Calu3 (cell line): ENCODE data around the gene MLPH. TPM values are rescaled to one million over a fixed set of nuclear protein-coding genes. Genes with fewer than 3 reads are reported as not detected.

Source experiments
- BruUV-seq: library from RNA; stranded (reverse); fragments of 400-500 nt; replicated peaks from 2 replicates; lab custom pipeline; 2021; lab: Mats Ljungman, UMichigan
- CTCF ChIA-PET: fragments of 300-600 bp; sonication (Branson Sonifier 250); formaldehyde crosslinking; loops from one replicate; lab custom pipeline; 2022; ENCODE audit warnings: antibody characterized with exemption; lab: Charles Lee
- DNase-seq: peaks from one replicate; pipeline ENCODE4 v3.0.0; 2022
- H3K27ac Mint-ChIP-seq: one replicate; pipeline ENCODE4 v1.8.0; 2022; ENCODE audit warnings: mixed read lengths; ENCODE audit not compliant: unreplicated experiment
- H3K27me3 Mint-ChIP-seq: one replicate; pipeline ENCODE4 v1.8.0; 2022; ENCODE audit warnings: mixed read lengths; ENCODE audit not compliant: unreplicated experiment
- H3K36me3 Mint-ChIP-seq: one replicate; pipeline ENCODE4 v1.8.0; 2022; ENCODE audit warnings: mild to moderate bottlenecking, moderate library complexity, mixed read lengths; ENCODE audit not compliant: insufficient read depth, unreplicated experiment
- H3K4me1 Mint-ChIP-seq: one replicate; pipeline ENCODE4 v1.8.0; 2022; ENCODE audit warnings: mild to moderate bottlenecking, low read depth, mixed read lengths; ENCODE audit not compliant: unreplicated experiment
- H3K4me3 Mint-ChIP-seq: one replicate; pipeline ENCODE4 v1.8.0; 2022; ENCODE audit warnings: mild to moderate bottlenecking, low read depth, moderate library complexity, mixed read lengths; ENCODE audit not compliant: unreplicated experiment
- H3K9me3 Mint-ChIP-seq: one replicate; pipeline ENCODE4 v1.8.0; 2022; ENCODE audit warnings: low read depth, mixed read lengths; ENCODE audit not compliant: unreplicated experiment
- CTCF ChIP-seq: fragments of 200-600 bp; IDR thresholded peaks from one replicate; pipeline ENCODE4 v1.8.0; 2022; ENCODE audit warnings: antibody characterized with exemption; ENCODE audit not compliant: unreplicated experiment
- intact Hi-C: fragments of 100-400 bp; cut with micrococcal nuclease; formaldehyde crosslinking; loops from one replicate; pipeline ENCODE4 v1.10.0; 2022; ENCODE audit not compliant: unreplicated experiment
- total RNA-seq: library from RNA; stranded (reverse); gene quantifications from 2 replicates; pipeline ENCODE4 v1.2.3, GENCODE V29; 2022

The MLPH gene
- total RNA-seq, 1 experiment from 2014 or later: 39.8 TPM

GRCh38 chr2:237561221-237561620 lies 74.2 kb downstream of the MLPH start:
- no TSS peak for BruUV-seq
- no peaks in the 10 kb centered on the region for H3K9me3 Mint-ChIP-seq
- CTCF ChIA-PET: no interaction called here
- no peak overlapping the region for H3K27ac Mint-ChIP-seq
- intact Hi-C loops: no loop called here
- H3K36me3 Mint-ChIP-seq: no peaks in the 10 kb centered on the region
- H3K4me1 Mint-ChIP-seq: no peaks in the 10 kb centered on the region
- peaks cover 14% of the 10 kb centered on the region for H3K27me3 Mint-ChIP-seq
- no peak for TF ChIP-seq CTCF
- H3K4me3 Mint-ChIP-seq: no peak overlapping the region
- no peak for DNase-seq

GRCh38 chr2:237563816-237564215 lies 76.8 kb downstream of the MLPH start:
- intact Hi-C loops: no loop called here
- CTCF ChIA-PET: interaction anchor here (1.5 kb wide), 1 partner anchor 93 kb away, joined by 5 read pairs; no protein-coding TSS in a partner anchor
- Mint-ChIP-seq H3K9me3 (no peaks in the 10 kb centered on the region), H3K4me3 (no peak overlapping the region), H3K4me1 (no peaks in the 10 kb centered on the region), H3K36me3 (no peaks in the 10 kb centered on the region), H3K27me3 (peaks cover 16% of the 10 kb centered on the region), H3K27ac (no peak overlapping the region)
- DNase-seq: peak; percentile 59
- BruUV-seq: no TSS peak
- no peak for TF ChIP-seq CTCF

GRCh38 chr2:237564526-237565131 lies 77.6 kb downstream of the MLPH start:
- intact Hi-C loops: no loop called here

GRCh38 chr2:237565974-237566373 lies 78.9 kb downstream of the MLPH start:
- Mint-ChIP-seq H3K4me3 (no peak overlapping the region), H3K27ac (no peak overlapping the region), H3K9me3 (no peaks in the 10 kb centered on the region), H3K36me3 (no peaks in the 10 kb centered on the region), H3K4me1 (no peaks in the 10 kb centered on the region), H3K27me3 (peaks cover 12% of the 10 kb centered on the region)
- intact Hi-C loops: no loop called here
- no peak for TF ChIP-seq CTCF
- no peak for DNase-seq
- CTCF ChIA-PET: no interaction called here
- BruUV-seq: no TSS peak

More at GRCh38 chr2:237564526-237565131, 77.6 kb downstream of the MLPH start:
- H3K27me3 Mint-ChIP-seq: peaks cover 12% of the 10 kb centered on the region
- no peaks in the 10 kb centered on the region for H3K9me3 Mint-ChIP-seq
- no peak for DNase-seq
- no peak for TF ChIP-seq CTCF
- BruUV-seq: no TSS peak
- H3K36me3 Mint-ChIP-seq: no peaks in the 10 kb centered on the region
- CTCF ChIA-PET: no interaction called here
- H3K4me1 Mint-ChIP-seq: no peaks in the 10 kb centered on the region
- H3K27ac Mint-ChIP-seq: no peak overlapping the region
- H3K4me3 Mint-ChIP-seq: no peak overlapping the region
